HT-29 (cell line): ENCODE results near the gene SEC31A. TPM values are rescaled to one million over a fixed set of nuclear protein-coding genes. Genes with fewer than 3 reads are reported as not detected.

Experiments used
- DNase-seq: peaks from one replicate; pipeline ENCODE4 v3.0.0-alpha.2; 2015; ENCODE audit warnings: low spot score
- total RNA-seq: library from RNA; depleted of rRNA; stranded (reverse); fragments of >200 nt; shearing (Covaris generic); gene quantifications from 2 replicates; pipeline ENCODE4 v1.2.3, GENCODE V29; 2014; rRNA removed

SEC31A gene
- total RNA-seq, 1 experiment from 2014 or later = 68.9 TPM

DNA sequence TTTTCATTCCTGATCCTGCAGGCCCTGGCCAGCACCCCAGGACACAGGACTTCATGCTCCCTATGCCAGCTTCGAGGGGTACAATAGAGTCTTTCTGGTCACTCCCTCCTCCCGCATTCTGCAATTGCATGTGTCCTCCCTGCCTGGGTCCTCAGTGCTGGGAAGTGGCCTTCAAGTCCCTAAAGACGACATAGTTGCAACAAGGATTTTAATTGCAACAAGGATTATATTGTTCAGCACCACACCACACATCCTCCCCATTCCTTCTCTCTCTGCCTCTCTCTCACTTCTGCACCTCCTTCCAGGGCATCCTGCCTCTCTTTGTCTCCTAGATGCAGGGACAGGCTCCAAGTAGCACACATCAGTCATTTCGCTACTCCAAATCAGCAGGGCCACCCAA, 117.9 kb downstream of the SEC31A start:
- DNase-seq = no peak

DNA sequence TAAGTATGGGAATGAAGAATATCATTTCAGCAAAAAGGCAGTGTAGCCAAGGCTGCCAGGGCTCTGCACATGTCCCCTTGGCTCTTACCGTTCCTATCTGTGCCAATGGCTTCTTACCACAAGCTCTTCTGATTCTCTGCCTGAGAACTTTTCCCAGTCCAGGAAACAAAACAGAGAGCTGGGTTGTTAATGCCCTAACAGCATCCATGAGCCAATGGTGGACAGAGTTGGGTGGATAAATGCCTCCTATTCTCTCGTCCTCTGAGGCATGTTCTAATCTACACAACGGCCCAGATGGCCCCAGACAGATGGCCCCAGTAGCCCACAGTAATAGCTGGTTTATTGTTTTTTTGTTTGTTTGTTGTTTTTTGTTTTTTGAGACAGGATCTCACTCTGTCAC, 120.3 kb downstream of the SEC31A start:
- DNase-seq = no peak

Other genes starting within 250 kb of the SEC31A start
- 0.13 and 0.18 TPM in 2 replicates for gene SCD5, start 92.4 kb downstream of the SEC31A start, total RNA-seq
- 3.3 and 3.4 TPM in 2 replicates for gene THAP9, start 9.6 kb upstream of the SEC31A start, total RNA-seq
- 17.4 and 17.5 TPM in 2 replicates for gene LIN54, start 119.7 kb upstream of the SEC31A start, total RNA-seq
- gene COPS4, start 144.0 kb upstream of the SEC31A start, total RNA-seq = 21.9 and 27.0 TPM in 2 replicates
- gene PLAC8, start 223.6 kb upstream of the SEC31A start, total RNA-seq = 9.8 and 10.8 TPM in 2 replicates